IMR-90 (cell line): ENCODE data around the gene CCDC74A. TPM values are rescaled to one million over a fixed set of nuclear protein-coding genes. Genes with fewer than 3 reads are reported as not detected.

Experiments
- ATAC-seq: fragments of 200-7000 bp; cut with Tn5 transposase; 2 replicates; pipeline ENCODE4 v1.9.1; 2020; ENCODE audit warnings: low read depth, mild to moderate bottlenecking, moderate library complexity
- BruUV-seq: library from RNA; stranded (reverse); fragments of 400-500 nt; replicated peaks from 2 replicates; lab custom pipeline; 2021; lab: Mats Ljungman, UMichigan
- CTCF ChIA-PET: fragments of 300-600 bp; formaldehyde crosslinking; extraction: SDS; loops from one replicate; lab custom pipeline; 2021; ENCODE audit warnings: antibody characterized with exemption; lab: Yijun Ruan, JAX
- POLR2A ChIA-PET: fragments of 300-600 bp; sonication (Branson Sonifier 250); formaldehyde crosslinking; loops from one replicate; lab custom pipeline; 2022; ENCODE audit warnings: antibody characterized with exemption; ENCODE audit not compliant: unreplicated experiment; lab: Charles Lee
- DNase-seq: peaks from one replicate; pipeline ENCODE4 v3.0.0; 2013
- H2AFZ ChIP-seq: replicated peaks from 2 replicates; pipeline ENCODE3; 2013; ENCODE audit warnings: low read length, mild to moderate bottlenecking; ENCODE audit not compliant: poor library complexity
- H2AK5ac ChIP-seq: 2 replicates; pipeline ENCODE4 v1.6.1; 2013; ENCODE audit warnings: low read depth, low read length, inconsistent platforms
- H2AK9ac ChIP-seq: replicated peaks from 2 replicates; pipeline ENCODE3; 2013; ENCODE audit warnings: mild to moderate bottlenecking, low read depth, low read length, moderate library complexity; ENCODE audit not compliant: poor library complexity
- H2BK120ac ChIP-seq: 2 replicates; pipeline ENCODE4 v1.6.1; 2013; ENCODE audit warnings: low read depth, low read length, inconsistent platforms
- H2BK15ac ChIP-seq: 3 replicates; pipeline ENCODE4 v1.6.1; 2013; ENCODE audit warnings: low read depth, low read length, inconsistent platforms
- H2BK20ac ChIP-seq: 2 replicates; pipeline ENCODE4 v1.6.1; 2013; ENCODE audit warnings: low read depth, mild to moderate bottlenecking, inconsistent platforms, low read length, moderate library complexity
- H2BK5ac ChIP-seq: 2 replicates; pipeline ENCODE4 v1.6.1; 2013; ENCODE audit warnings: mild to moderate bottlenecking, low read depth, low read length, inconsistent platforms; ENCODE audit not compliant: poor library complexity, severe bottlenecking
- H3K14ac ChIP-seq: replicated peaks from 2 replicates; pipeline ENCODE4 v1.6.1; 2013; ENCODE audit warnings: low read depth, low read length, inconsistent platforms
- H3K18ac ChIP-seq: 2 replicates; pipeline ENCODE4 v1.6.1; 2013; ENCODE audit warnings: low read depth, low read length, control low read depth
- H3K23ac ChIP-seq: 2 replicates; pipeline ENCODE4 v1.6.1; 2013; ENCODE audit warnings: low read depth, low read length, inconsistent platforms
- H3K27ac ChIP-seq: 2 replicates; pipeline ENCODE4 v1.5.1; 2013; ENCODE audit warnings: mild to moderate bottlenecking, control low read depth, low read length; ENCODE audit not compliant: insufficient read depth
- H3K27me3 ChIP-seq: 2 replicates; pipeline ENCODE4 v1.6.1; 2013; ENCODE audit warnings: low read length; ENCODE audit not compliant: control insufficient read depth, insufficient read depth
- H3K36me3 ChIP-seq: 2 replicates; pipeline ENCODE4 v1.6.1; 2013; ENCODE audit warnings: low read length, mixed read lengths; ENCODE audit not compliant: control insufficient read depth, insufficient read depth
- H3K4ac ChIP-seq: 2 replicates; pipeline ENCODE4 v1.6.1; 2013; ENCODE audit warnings: low read depth, low read length, inconsistent platforms
- H3K4me1 ChIP-seq: 2 replicates; pipeline ENCODE4 v1.6.1; 2013; ENCODE audit warnings: low read length, mixed read lengths; ENCODE audit not compliant: control insufficient read depth, insufficient read depth
- H3K4me2 ChIP-seq: 2 replicates; pipeline ENCODE4 v1.6.1; 2013; ENCODE audit warnings: low read depth, mild to moderate bottlenecking, control low read depth, low read length, moderate library complexity
- H3K4me3 ChIP-seq: 2 replicates; pipeline ENCODE4 v1.5.1; 2013; ENCODE audit warnings: low read depth, mild to moderate bottlenecking, control low read depth, low read length, moderate library complexity; ENCODE audit not compliant: insufficient read depth
- H3K56ac ChIP-seq: 2 replicates; pipeline ENCODE4 v1.6.1; 2013; ENCODE audit warnings: low read length, inconsistent platforms; ENCODE audit not compliant: insufficient read depth; ENCODE audit errors: extremely low read depth
- H3K79me1 ChIP-seq, 2 experiments: 2 replicates each; pipeline ENCODE4 v1.6.1; 2013; ENCODE audit warnings: low read length in 2 of 2, inconsistent platforms in 1 of 2, low read depth in 1 of 2
- H3K9ac ChIP-seq: 2 replicates; pipeline ENCODE4 v1.6.1; 2013; ENCODE audit warnings: low read depth, low read length, control low read depth
- H3K9me1 ChIP-seq: 2 replicates; pipeline ENCODE4 v1.6.1; 2013; ENCODE audit warnings: low read length, inconsistent platforms; ENCODE audit not compliant: insufficient read depth
- H3K9me3 ChIP-seq: 2 replicates; pipeline ENCODE4 v1.6.1; 2013; ENCODE audit warnings: low read length; ENCODE audit not compliant: control insufficient read depth, insufficient read depth
- H4K20me1 ChIP-seq: 2 replicates; pipeline ENCODE4 v1.6.1; 2013; ENCODE audit warnings: low read length, inconsistent platforms; ENCODE audit not compliant: insufficient read depth
- H4K5ac ChIP-seq: 2 replicates; pipeline ENCODE4 v1.6.1; 2013; ENCODE audit warnings: mild to moderate bottlenecking, low read depth, low read length, control low read depth
- H4K8ac ChIP-seq, 2 experiments: 2 replicates each; pipeline ENCODE4 v1.6.1; 2013; ENCODE audit warnings: low read depth in 2 of 2, low read length in 2 of 2, control low read depth in 1 of 2, inconsistent platforms in 1 of 2
- H4K91ac ChIP-seq: 2 replicates; pipeline ENCODE4 v1.6.1; 2013; ENCODE audit warnings: low read depth, low read length, inconsistent platforms; ENCODE audit not compliant: insufficient read depth
- BHLHE40 ChIP-seq: fragments of 150-350 bp; IDR thresholded peaks from 2 replicates; pipeline ENCODE4 v1.6.1; 2016; ENCODE audit warnings: mild to moderate bottlenecking, low read depth, low read length
- CEBPB ChIP-seq: IDR thresholded peaks from 2 replicates; pipeline ENCODE4 v1.6.1; 2012; ENCODE audit warnings: low read depth, low read length, improper control_type of control experiment
- CHD1 ChIP-seq: IDR thresholded peaks from 2 replicates; pipeline ENCODE4 v1.6.1; 2012; ENCODE audit warnings: low read depth, low read length, improper control_type of control experiment
- FOS ChIP-seq: fragments of 150-350 bp; IDR thresholded peaks from 2 replicates; pipeline ENCODE4 v1.6.1; 2016; ENCODE audit warnings: low read depth, low read length
- MAFK ChIP-seq: IDR thresholded peaks from 2 replicates; pipeline ENCODE4 v1.6.1; 2012; ENCODE audit warnings: low read depth, low read length, improper control_type of control experiment
- MAZ ChIP-seq: IDR thresholded peaks from 2 replicates; pipeline ENCODE4 v1.6.1; 2012; ENCODE audit warnings: low read depth, mild to moderate bottlenecking, low read length, improper control_type of control experiment, moderate library complexity, borderline replicate concordance
- MXI1 ChIP-seq: IDR thresholded peaks from 2 replicates; pipeline ENCODE4 v1.6.1; 2012; ENCODE audit warnings: low read depth, mild to moderate bottlenecking, low read length, moderate library complexity, borderline replicate concordance
- NFE2L2 ChIP-seq: fragments of 150-350 bp; IDR thresholded peaks from 2 replicates; pipeline ENCODE4 v1.6.1; 2016; ENCODE audit warnings: low read depth, mild to moderate bottlenecking, low read length
- POLR2A ChIP-seq: IDR thresholded peaks from 2 replicates; pipeline ENCODE4 v1.6.1; 2012; ENCODE audit warnings: mild to moderate bottlenecking, low read depth, low read length
- RAD21 ChIP-seq: IDR thresholded peaks from 2 replicates; pipeline ENCODE4 v1.6.1; 2012; ENCODE audit warnings: low read length, improper control_type of control experiment
- RCOR1 ChIP-seq: IDR thresholded peaks from 2 replicates; pipeline ENCODE4 v1.6.1; 2012; ENCODE audit warnings: mild to moderate bottlenecking, low read length, improper control_type of control experiment; ENCODE audit not compliant: insufficient replicate concordance
- RFX5 ChIP-seq: IDR thresholded peaks from 2 replicates; pipeline ENCODE4 v1.8.0; 2012; ENCODE audit warnings: low read depth, mild to moderate bottlenecking, low read length, moderate library complexity
- SMC3 ChIP-seq: fragments of 150-350 bp; IDR thresholded peaks from 2 replicates; pipeline ENCODE4 v1.6.1; 2016; ENCODE audit warnings: low read depth, mild to moderate bottlenecking, antibody characterized with exemption, low read length, moderate library complexity
- WGBS, 2 experiments: methylation state at CpG; one replicate each; pipeline versions ENCODE4 v1.1.5 to v1.1.7; 2013; ENCODE audit warnings: missing lambda C conversion rate in 2 of 2; ENCODE audit not compliant: insufficient read length in 1 of 2; ENCODE audit errors: extremely low coverage in 2 of 2; 5-methylcytosine and 5-hydroxymethylcytosine counted together
- dilution Hi-C: fragments of 300-500 bp; cut with HindIII; formaldehyde crosslinking; loops from one replicate; pipeline ENCODE4 v1.14.3; 2018; ENCODE audit warnings: low sequenced_read_pairs; ENCODE audit not compliant: unreplicated experiment
- in situ Hi-C: fragments of 300-500 bp; cut with MboI; formaldehyde crosslinking; loops from 3 replicates; pipeline ENCODE4 v1.14.3; 2019; ENCODE audit warnings: low sequenced_read_pairs, inconsistent platforms, mixed read lengths
- intact Hi-C: fragments of 100-400 bp; cut with micrococcal nuclease; formaldehyde crosslinking; loops from 2 replicates; pipeline ENCODE4 v1.10.0; 2022
- polyA plus RNA-seq, 3 experiments: library from polyadenylated mRNA; depleted of rRNA; stranded (reverse); fragments of >200 nt; gene quantifications; 2 replicates each; pipeline ENCODE4 v1.2.3, GENCODE V29; 2012; ENCODE audit warnings: low replicate concordance in 1 of 3
- total RNA-seq: library from RNA; depleted of rRNA; stranded (reverse); fragments of >200 nt; gene quantifications from 2 replicates; pipeline ENCODE4 v1.2.3, GENCODE V29; 2012
- TF ChIP-seq, protein P1 (sequence below): fragments of 150-350 bp; IDR thresholded peaks from 2 replicates; pipeline ENCODE4 v1.6.1; 2017; ENCODE audit warnings: mild to moderate bottlenecking, antibody characterized with exemption, low read length, low read depth
- TF ChIP-seq, protein P2 (sequence below): fragments of 150-350 bp; IDR thresholded peaks from 2 replicates; pipeline ENCODE4 v1.6.1; 2016; ENCODE audit warnings: low read depth, mild to moderate bottlenecking, low read length, moderate library complexity, borderline replicate concordance
- TF ChIP-seq, protein P3 (sequence below): conservative IDR thresholded peaks from 2 replicates; pipeline ENCODE4 v1.5.1; 2012; ENCODE audit warnings: mild to moderate bottlenecking, low read depth, low read length, improper control_type of control experiment

Gene CCDC74A
- total and polyA plus RNA-seq, 2 of the 4 experiments (the other 2 are of a cell fraction): 3.8 to 11.9 TPM

DNA sequence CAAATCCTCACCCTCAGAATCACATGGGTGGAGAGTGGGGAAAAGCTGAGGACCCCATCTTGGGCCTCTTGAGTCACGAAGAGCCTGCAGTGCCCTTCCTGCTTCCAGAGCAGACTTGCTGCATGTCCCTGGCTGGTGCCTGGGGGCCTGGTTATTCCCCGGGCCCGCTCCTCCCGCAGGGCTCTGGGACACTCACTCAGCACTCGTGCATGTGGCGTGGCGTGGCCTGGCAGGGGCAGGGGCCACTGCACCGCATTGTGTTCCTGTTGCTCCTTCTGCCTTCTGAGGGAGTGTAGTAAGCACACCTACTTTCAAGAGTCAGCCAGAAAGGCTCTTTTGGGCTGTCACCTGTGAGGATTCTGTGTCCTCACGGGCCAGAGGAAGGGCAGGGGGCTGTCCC is 18.1 kb upstream of the CCDC74A start:
- no peak overlapping the region for H3K27ac ChIP-seq
- H3K27me3 ChIP-seq: no peaks in the 10 kb centered on the region
- H4K5ac ChIP-seq: no peak overlapping the region
- TF ChIP-seq, protein P1, sequence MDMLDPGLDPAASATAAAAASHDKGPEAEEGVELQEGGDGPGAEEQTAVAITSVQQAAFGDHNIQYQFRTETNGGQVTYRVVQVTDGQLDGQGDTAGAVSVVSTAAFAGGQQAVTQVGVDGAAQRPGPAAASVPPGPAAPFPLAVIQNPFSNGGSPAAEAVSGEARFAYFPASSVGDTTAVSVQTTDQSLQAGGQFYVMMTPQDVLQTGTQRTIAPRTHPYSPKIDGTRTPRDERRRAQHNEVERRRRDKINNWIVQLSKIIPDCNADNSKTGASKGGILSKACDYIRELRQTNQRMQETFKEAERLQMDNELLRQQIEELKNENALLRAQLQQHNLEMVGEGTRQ: no peak
- no peak for TF ChIP-seq CEBPB
- no peak for TF ChIP-seq POLR2A
- TF ChIP-seq RFX5: no peak
- TF ChIP-seq NFE2L2: no peak
- no peak for TF ChIP-seq FOS
- no peak for TF ChIP-seq BHLHE40
- TF ChIP-seq MAFK: no peak
- TF ChIP-seq SMC3: no peak
- TF ChIP-seq, protein P2, sequence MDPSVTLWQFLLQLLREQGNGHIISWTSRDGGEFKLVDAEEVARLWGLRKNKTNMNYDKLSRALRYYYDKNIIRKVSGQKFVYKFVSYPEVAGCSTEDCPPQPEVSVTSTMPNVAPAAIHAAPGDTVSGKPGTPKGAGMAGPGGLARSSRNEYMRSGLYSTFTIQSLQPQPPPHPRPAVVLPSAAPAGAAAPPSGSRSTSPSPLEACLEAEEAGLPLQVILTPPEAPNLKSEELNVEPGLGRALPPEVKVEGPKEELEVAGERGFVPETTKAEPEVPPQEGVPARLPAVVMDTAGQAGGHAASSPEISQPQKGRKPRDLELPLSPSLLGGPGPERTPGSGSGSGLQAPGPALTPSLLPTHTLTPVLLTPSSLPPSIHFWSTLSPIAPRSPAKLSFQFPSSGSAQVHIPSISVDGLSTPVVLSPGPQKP: no peak
- TF ChIP-seq RCOR1: no peak
- TF ChIP-seq CHD1: no peak
- no peak for TF ChIP-seq MAZ
- TF ChIP-seq RAD21: no peak
- TF ChIP-seq MXI1: no peak
- TF ChIP-seq, protein P3, sequence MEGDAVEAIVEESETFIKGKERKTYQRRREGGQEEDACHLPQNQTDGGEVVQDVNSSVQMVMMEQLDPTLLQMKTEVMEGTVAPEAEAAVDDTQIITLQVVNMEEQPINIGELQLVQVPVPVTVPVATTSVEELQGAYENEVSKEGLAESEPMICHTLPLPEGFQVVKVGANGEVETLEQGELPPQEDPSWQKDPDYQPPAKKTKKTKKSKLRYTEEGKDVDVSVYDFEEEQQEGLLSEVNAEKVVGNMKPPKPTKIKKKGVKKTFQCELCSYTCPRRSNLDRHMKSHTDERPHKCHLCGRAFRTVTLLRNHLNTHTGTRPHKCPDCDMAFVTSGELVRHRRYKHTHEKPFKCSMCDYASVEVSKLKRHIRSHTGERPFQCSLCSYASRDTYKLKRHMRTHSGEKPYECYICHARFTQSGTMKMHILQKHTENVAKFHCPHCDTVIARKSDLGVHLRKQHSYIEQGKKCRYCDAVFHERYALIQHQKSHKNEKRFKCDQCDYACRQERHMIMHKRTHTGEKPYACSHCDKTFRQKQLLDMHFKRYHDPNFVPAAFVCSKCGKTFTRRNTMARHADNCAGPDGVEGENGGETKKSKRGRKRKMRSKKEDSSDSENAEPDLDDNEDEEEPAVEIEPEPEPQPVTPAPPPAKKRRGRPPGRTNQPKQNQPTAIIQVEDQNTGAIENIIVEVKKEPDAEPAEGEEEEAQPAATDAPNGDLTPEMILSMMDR: no peak
- no peak overlapping the region for H2AK5ac ChIP-seq
- no peak overlapping the region for H3K4ac ChIP-seq
- WGBS, 2 experiments: 100% methylated on average over 1 of the region's 9 CpGs; no CpG with 5 or more reads in 1 of the 2 experiments
- no peak overlapping the region for H2AK9ac ChIP-seq
- intact Hi-C loops: no loop called here
- no peak for DNase-seq
- no peak overlapping the region for H3K4me3 ChIP-seq
- H2BK15ac ChIP-seq: no peak overlapping the region
- ChIA-PET CTCF (no interaction called here), POLR2A (no interaction called here)
- H4K20me1 ChIP-seq: no peaks in the 10 kb centered on the region
- no peak overlapping the region for H3K23ac ChIP-seq
- no peaks in the 10 kb centered on the region for H3K9me3 ChIP-seq
- H4K8ac ChIP-seq: no peak overlapping the region
- H3K9me1 ChIP-seq: no peaks in the 10 kb centered on the region
- H3K56ac ChIP-seq: no peak overlapping the region
- H3K18ac ChIP-seq: no peak overlapping the region
- H2AFZ ChIP-seq: no peak overlapping the region
- dilution Hi-C loops: no loop called here
- no peak overlapping the region for H3K4me2 ChIP-seq
- ATAC-seq: no peak
- in situ Hi-C loops: loop anchor here (25.0 kb wide), 2 partner anchors 397 to 1347 kb away; partner anchors contain the start of gene PLEKHB2
- no peaks in the 10 kb centered on the region for H3K4me1 ChIP-seq
- H3K79me1 ChIP-seq: no peaks in the 10 kb centered on the region
- H2BK120ac ChIP-seq: no peak overlapping the region
- H2BK5ac ChIP-seq: no peak overlapping the region
- H3K9ac ChIP-seq: no peak overlapping the region
- no peak overlapping the region for H4K91ac ChIP-seq
- peaks cover 32% of the 10 kb centered on the region for H3K36me3 ChIP-seq
- H3K14ac ChIP-seq: no peak overlapping the region
- no TSS peak for BruUV-seq
- no peak overlapping the region for H2BK20ac ChIP-seq
